Breast epithelium (tissue), 4 donors: ENCODE measurements around the gene SLC18A2. TPM values are rescaled to one million over a fixed set of nuclear protein-coding genes. Genes with fewer than 3 reads are reported as not detected.

Source experiments
- DNase-seq, 2 donors: peaks; one replicate each; pipeline ENCODE4 v3.0.0-alpha.2; 2019; ENCODE audit warnings: low spot score in 2 of 2
- H3K27ac ChIP-seq, 2 donors: fragments of 200-600 bp; sonication (generic) in 1 of 2; one replicate each; pipeline ENCODE4 v1.5.1; 2016 to 2019; ENCODE audit warnings: mild to moderate bottlenecking in 1 of 2
- H3K27me3 ChIP-seq, 2 donors: fragments of 200-600 bp; sonication (generic) in 1 of 2; one replicate each; pipeline versions ENCODE4 v1.5.1 to v1.6.0; 2017 to 2019; ENCODE audit warnings: control low read depth in 1 of 2, mild to moderate bottlenecking in 1 of 2
- H3K36me3 ChIP-seq: fragments of 200-600 bp; one replicate; pipeline ENCODE4 v1.5.1; 2019
- H3K4me1 ChIP-seq, 2 donors: fragments of 200-600 bp; sonication (generic); one replicate each; pipeline ENCODE4 v1.5.1; 2016 to 2019; ENCODE audit warnings: control low read depth in 1 of 2
- H3K4me3 ChIP-seq, 3 donors: fragments of 200-600 bp; sonication (generic); 1 replicate in 2 of 3; 2 replicates in 1 of 3; pipeline ENCODE4 v1.5.1; 2016 to 2019; ENCODE audit warnings: mild to moderate bottlenecking in 3 of 3, moderate library complexity in 2 of 3
- H3K9me3 ChIP-seq, 2 donors: fragments of 200-600 bp; sonication (generic) in 1 of 2; one replicate each; pipeline ENCODE4 v1.5.1; 2016 to 2019; ENCODE audit warnings: control low read depth in 1 of 2
- CTCF ChIP-seq, 3 donors: fragments of 450-650 bp; IDR thresholded peaks; one replicate each; pipeline ENCODE4 v1.5.1; 2016 to 2017; ENCODE audit warnings: antibody characterized with exemption in 3 of 3, mild to moderate bottlenecking in 3 of 3, moderate library complexity in 3 of 3
- POLR2A ChIP-seq: fragments of 450-650 bp; IDR thresholded peaks from one replicate; pipeline ENCODE4 v1.6.1; 2016; ENCODE audit warnings: antibody characterized with exemption, mild to moderate bottlenecking, moderate library complexity
- POLR2AphosphoS5 ChIP-seq, 3 donors: sonication (generic); formaldehyde crosslinking; IDR thresholded peaks; one replicate each; pipeline ENCODE4 v1.6.1; 2017; ENCODE audit warnings: antibody characterized with exemption in 3 of 3
- intact Hi-C: fragments of 100-400 bp; cut with DNase I; formaldehyde crosslinking; loops from one replicate; pipeline ENCODE4 v1.15.1; 2023; ENCODE audit warnings: low total_unique reads
- total RNA-seq, 3 donors: library from RNA; depleted of rRNA; stranded (reverse); fragments of >200 nt; gene quantifications; one replicate each; pipeline ENCODE4 v1.1.0, GENCODE V29; 2016

The SLC18A2 gene
- total RNA-seq, 3 donors from 2014 or later: 0.73 to 2.1 TPM; not detected in 1

GRCh38 chr10:117241541-117242462 is 888 bp downstream of the SLC18A2 start:
- intact Hi-C loops: no loop called here
- peak overlapping the region in 2 of 3 donors; percentile 13 to 45 for H3K4me3 ChIP-seq
- H3K4me1 ChIP-seq: no peaks in the 10 kb centered on the region
- no peak for DNase-seq
- H3K27me3 ChIP-seq: peaks cover 0 to 49% of the 10 kb centered on the region in 2 donors
- no peaks in the 10 kb centered on the region for H3K36me3 ChIP-seq
- no peak overlapping the region for H3K27ac ChIP-seq
- H3K9me3 ChIP-seq: no peaks in the 10 kb centered on the region
- TF ChIP-seq POLR2AphosphoS5 (IDR thresholded peaks at IDR 0.05) (no peak), POLR2A (no peak), CTCF (IDR thresholded peaks at IDR 0.05) (no peak)

- intact Hi-C loops: no loop called here
- Histone ChIP-seq H3K4me3 (no peak overlapping the region), H3K36me3 (no peaks in the 10 kb centered on the region), H3K27ac (no peak overlapping the region), H3K27me3 (peaks cover 0 to 49% of the 10 kb centered on the region in 2 donors), H3K4me1 (no peaks in the 10 kb centered on the region), H3K9me3 (no peaks in the 10 kb centered on the region)
- DNase-seq: no peak
- TF ChIP-seq POLR2AphosphoS5 (IDR thresholded peaks at IDR 0.05) (no peak), CTCF (IDR thresholded peaks at IDR 0.05) (no peak), POLR2A (no peak)
Measured at GRCh38 chr10:117242463-117242832, 1.5 kb downstream of the SLC18A2 start.

- peaks cover 0 to 32% of the 10 kb centered on the region in 2 donors for H3K27me3 ChIP-seq
- intact Hi-C loops: no loop called here
Measured at GRCh38 chr10:117246997-117247671, 6.2 kb downstream of the SLC18A2 start.

GRCh38 chr10:117248750-117249465 is 8.0 kb downstream of the SLC18A2 start:
- Histone ChIP-seq H3K27ac (no peak overlapping the region), H3K9me3 (no peaks in the 10 kb centered on the region), H3K4me3 (no peak overlapping the region), H3K36me3 (no peaks in the 10 kb centered on the region), H3K4me1 (no peaks in the 10 kb centered on the region), H3K27me3 (peaks cover 0 to 29% of the 10 kb centered on the region in 2 donors)
- no peak for TF ChIP-seq CTCF (IDR thresholded peaks at IDR 0.05)
- no peak for TF ChIP-seq POLR2A
- TF ChIP-seq POLR2AphosphoS5 (IDR thresholded peaks at IDR 0.05): no peak
- DNase-seq: no peak
- intact Hi-C loops: no loop called here

More at GRCh38 chr10:117246997-117247671, 6.2 kb downstream of the SLC18A2 start:
- no peaks in the 10 kb centered on the region for H3K4me1 ChIP-seq
- TF ChIP-seq POLR2A (no peak), POLR2AphosphoS5 (IDR thresholded peaks at IDR 0.05) (no peak), CTCF (IDR thresholded peaks at IDR 0.05) (no peak)
- no peak for DNase-seq
- no peak overlapping the region for H3K27ac ChIP-seq
- H3K9me3 ChIP-seq: no peaks in the 10 kb centered on the region
- no peaks in the 10 kb centered on the region for H3K36me3 ChIP-seq
- no peak overlapping the region for H3K4me3 ChIP-seq
